OCI-M1 (cell line): ENCODE measurements around the gene STEAP3.
A peak's percentile ranks its signal among the peaks of the same experiment; 100 is the strongest.

Source experiments
- DNase-seq: peaks from one replicate; lab custom pipeline; 2025; lab: John Stamatoyannopoulos, UW

The STEAP3 gene

DNA sequence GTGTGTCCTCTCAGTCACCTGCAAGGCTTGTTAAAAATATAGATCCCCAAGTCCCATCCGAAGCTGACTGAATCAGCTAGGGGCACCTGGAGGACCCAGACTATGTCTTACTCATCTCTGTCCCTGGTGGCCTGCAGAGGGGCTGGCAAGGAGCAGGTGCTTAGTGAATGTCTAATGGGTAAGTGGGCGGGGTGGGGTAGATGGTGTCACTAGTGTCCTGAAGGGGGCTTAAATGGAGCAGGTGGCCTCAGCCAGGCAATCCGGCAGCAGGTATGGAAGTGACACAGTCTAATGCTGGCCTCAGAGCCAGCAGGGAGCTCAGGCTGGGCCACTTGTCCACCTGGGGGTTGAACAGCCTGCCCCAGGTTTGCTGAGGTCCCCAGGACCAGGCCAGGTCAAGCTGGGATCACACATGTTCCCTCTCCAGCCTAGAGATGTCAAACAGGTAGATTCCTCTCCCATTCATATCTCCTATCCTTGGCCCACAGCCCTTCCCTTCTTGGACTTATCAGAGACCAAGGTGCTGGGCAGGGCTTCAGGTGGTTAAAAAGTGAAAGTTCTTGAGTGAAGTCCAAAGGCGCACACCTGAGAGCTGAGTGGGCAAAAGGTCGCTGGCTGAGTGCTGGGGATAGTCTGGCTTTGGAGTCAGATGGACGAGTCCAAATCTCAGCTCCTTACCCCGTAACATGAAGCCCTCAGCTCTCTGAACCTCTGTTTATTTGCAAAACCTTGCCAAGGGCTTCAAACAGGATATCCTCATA lies 1.7 kb downstream of the STEAP3 start:
- no peak for DNase-seq

DNA sequence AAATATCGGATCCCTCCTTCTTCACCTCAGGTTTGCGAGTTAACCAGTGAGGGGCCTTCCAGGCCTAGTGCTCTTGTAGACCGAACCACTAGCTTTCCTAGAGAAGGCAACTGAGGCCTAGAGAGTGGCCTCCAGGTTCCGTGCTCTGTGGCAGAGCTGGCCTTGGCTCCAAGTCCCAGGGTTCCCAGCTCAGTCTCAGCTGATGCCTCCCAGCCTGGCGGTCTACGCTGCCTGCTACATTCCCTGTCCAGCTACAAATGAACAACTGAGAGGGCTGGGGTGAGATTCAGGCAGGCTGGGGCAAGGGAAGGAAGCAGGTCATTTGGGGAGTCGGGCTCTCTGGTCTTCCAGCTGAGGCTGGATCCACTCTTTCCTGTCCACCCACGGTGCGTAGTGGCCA lies 2.3 kb downstream of the STEAP3 start:
- DNase-seq = no peak

DNA sequence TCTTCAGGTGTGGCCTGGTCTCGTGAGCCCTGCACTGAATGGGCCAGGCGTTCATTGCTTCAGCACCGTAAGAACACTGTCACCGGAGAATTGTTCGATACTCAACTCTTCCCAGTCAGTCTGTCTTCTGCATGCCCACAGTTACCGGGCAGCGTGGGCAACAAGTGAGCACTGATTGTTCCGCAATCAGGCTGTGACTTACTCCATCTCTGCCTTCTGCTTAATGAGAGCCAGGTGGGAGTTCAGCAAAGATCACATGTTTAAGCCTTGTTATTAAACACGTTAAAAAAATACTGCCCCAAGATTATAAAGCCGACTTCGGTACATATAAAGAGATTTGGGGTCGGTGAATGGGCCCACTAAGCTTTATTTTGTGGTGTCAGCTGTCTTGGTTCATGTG lies 3.7 kb downstream of the STEAP3 start:
- DNase-seq = no peak

DNA sequence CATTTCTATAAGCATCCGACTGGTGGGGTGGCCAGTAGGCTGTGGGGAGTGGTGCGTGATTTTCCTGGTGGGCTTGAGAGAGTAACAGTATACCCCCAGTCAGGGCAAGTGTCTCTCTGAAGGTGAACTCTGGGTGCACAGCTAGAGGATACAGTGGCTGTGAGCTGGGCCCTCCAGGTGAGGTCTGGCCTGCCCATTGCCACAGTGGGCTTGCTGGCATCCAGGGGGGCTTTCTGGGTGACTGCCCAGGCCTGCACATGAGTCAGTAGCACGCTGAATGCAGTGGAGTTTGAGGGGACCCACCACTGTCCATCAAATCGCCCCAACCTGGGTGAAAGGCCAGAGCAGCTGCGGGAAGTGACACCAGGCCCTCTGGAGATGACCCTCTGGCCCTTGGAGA lies 4.5 kb downstream of the STEAP3 start:
- no peak for DNase-seq

DNA sequence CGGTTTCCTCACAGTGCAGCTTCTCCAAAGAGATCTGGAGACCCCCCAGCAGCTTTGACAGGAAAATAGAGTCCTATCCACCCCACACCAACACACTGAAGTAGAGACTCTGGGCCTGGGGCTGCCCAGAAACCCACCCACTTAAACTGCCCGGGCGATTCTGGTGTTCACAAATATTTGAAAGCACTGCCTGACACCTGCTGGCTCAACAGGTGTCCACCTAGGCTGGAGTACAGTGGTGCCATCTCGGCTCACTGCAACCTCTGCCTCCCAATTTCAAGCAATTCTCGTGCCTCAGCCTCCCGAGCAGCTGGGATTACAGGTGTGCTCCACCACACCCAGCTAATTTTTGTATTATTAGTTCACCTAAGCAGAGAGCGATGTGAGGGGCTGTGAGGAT lies 5.3 kb downstream of the STEAP3 start:
- no peak for DNase-seq

DNA sequence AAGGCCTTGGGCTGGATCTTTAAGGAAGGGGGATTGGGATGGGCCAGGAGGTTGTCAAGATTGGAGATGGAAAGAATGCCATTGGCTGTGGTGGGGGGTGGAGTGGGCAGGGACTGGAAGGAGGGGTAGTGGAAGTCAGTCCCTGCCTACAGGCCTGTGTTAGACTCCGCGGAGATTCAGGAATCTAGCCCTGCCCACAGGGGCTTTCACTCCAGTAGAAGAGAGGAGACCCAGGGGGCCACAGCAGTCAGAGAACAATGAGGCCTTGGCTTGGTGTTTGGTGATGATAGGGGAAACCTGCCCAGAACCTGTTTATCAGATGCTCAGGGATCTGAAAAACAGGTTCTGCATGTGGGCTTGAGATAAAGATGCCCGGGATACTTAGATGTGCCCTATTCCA lies 6.1 kb downstream of the STEAP3 start:
- no peak for DNase-seq

DNA sequence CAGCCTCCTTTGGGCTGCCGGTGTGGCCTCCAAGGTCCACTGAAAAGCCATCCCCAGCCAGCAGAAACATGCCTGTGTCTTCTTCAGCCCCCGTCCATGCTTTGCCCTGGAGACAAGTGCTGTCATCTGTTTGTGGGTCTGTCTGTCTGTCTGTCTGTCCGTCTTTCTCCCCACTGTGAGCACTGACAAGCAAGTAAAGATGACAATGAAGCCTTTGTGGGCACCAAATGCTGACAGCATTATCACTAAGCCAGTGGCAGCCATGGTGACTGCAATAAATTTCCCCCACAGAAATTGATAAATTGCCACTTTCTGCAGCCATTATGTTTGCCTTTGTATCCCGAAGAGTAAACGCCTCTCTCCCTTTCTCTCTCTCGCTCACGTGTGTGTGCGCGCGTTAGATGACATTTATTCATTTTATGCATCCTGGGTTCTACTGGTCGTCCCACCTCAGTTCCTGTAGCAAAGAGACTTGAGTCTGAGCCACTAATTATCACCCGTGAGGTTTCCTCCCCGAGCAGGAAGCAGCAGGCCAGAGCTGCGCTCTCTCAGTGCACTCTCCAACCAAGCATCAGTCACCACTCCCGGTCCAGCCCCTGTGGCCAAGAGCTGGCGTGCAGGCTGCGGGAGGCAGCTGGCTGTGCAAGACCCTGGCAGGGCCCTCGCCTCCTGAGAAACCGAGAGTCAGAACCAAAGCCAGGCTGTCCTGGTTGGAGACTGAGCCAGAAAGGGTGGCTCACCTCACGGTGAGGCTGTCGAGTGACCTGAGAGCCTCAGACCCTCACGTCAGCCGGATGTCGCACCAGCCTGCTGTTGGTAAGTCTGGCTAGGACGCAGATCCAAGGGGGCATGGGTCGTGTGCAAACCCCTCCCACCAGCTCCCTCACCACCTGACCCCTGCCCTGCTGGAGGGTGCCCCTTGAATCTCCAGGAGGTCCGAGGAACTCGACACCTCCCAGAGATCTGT lies 6.9 kb downstream of the STEAP3 start:
- no peak for DNase-seq

DNA sequence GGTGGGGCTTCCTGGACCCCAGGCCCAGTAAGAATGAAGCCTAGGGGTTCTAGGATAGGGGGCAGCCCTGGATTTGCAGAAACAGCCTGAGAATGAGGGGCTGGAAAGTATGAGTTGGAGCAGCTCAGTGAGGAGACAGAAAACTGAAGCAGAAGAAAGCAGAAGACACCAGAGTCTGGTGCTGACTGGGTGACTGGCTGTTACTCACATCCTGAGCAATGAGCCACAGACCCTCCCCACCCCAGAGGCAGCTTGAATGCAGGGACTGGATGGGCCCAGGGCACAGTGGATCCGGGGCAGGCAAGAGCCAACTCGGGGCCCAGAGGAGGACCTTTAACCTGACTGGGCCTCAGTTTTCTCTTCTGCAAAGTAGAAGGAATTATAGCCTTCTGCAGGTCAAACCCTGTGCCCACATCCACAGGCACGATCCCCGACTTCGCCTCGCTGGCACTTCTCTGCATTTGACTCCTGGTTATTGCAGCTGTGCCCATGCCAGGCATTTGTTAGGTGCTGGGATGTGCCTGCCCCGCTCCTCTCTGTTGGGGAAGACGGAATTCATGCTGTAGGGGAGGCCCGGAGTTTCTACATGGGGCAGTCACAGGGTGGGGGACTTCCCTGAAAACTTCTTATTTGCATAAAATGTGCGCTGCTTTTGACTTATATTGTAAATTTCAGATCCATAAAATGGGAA lies 8.5 kb downstream of the STEAP3 start:
- DNase-seq = no peak

DNA sequence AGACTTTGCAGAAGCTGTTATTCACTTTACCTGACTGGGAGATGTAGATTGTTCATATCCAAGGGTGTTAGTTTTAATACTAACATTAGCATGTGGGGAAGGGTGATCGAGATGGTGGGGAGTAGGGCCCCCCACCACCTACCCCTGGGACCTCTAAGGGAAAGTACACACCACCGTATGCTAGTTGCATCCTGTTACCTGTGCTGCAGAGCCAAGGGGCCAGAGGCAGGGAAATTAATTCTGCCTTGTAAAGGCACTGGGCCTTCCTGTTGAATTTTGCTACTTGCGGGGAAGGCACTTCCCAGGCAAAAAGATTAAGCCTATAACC lies 9.0 kb downstream of the STEAP3 start:
- no peak for DNase-seq

DNA sequence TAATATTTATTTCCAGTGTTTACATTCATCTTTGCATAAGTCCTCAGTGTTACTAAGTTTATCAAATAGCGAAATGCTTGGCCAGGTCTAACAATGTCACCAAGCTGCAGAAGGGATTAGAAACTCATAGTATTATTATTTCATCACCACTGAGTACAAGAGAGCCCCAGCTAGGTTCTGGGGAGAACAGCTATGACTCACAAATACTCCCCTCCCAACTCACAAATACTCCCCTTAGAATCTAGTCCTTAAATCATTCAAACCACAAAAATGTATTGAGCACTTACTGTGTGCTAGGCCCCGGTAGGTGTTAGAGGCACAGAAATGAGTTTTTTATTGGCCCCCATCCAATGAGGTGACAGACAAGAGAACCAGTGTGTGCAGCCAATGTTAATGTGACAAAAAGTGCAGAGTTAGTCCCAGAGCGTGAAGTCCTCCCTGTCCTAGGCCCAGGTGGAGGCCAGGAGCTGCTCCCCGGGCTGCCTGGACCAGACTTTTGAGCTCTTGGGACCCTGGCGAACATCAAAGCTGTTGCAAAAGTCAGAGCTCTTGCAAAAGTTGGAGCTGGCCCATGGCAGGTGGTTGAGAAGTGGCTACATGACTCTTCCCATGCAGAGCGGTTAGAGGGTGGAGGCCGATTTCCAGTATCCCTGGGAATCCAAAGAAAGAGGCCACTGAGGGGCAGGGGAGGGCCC lies 9.8 kb downstream of the STEAP3 start:
- DNase-seq = no peak

DNA sequence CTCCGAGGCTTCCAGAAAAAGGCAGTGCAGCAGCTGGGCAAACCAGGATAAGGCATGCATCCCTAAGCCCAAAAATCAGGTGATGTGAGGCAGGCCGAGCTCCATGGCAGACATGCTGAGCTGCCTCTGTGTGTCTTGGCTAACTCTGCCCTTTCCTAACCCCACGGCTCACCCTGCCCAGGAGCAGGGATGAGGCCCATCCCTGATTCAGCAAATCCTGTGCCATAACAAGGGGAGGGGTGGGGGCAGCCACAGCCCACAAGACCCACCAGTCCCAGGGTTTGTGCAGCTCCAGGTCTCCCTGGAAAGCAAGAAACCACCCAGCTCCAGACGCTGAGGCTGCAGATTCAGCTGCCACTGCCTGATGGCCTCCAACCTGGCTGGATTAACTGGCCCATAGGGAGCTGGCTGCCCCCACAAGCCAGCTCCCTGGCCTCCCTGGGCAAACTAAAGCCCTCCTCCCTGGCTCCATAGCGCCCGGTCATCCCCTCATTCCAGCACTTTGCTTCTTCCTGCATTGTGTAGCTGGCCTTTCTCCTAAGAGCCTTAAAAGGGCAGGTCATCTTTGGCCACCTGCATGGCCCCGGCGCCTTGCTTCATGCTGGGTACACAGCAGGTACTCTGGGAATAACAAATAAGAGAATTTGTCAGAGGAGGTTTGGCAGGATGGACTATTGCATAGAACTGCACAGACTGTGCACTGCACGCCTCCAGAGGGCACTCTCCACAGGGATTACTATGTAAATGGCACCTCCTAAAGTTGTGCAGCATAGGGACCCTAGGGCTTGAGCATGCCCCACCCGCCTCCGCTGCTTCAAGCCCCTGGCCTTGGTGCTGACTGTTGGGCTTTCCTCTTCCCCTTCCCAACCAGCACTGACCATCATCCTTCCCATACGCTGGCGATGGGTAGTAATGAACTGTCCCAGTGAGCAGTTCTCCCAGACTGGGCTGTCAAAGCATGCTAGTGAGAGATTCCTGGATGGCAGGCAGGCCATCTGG lies 10.7 kb downstream of the STEAP3 start:
- DNase-seq = peak; percentile 32

DNA sequence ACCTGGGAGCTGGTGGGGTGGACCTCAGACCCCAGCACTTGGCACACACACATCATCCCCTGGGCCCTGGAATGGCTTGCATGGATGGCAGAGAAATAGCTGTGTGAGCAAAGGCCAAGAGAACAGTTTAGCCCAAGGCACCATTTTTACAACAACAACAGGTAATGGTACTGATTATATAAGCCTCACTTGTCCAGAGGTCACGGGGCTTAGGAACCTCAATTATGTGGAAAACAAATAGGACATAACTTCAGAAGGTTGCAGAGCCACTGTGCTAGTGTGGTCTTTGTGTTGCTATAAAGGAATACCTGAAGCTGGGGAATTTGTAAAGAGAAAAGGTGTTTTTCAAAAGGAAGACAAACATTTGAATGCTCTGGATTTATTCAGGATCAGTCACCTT lies 13.2 kb downstream of the STEAP3 start:
- no peak for DNase-seq

DNA sequence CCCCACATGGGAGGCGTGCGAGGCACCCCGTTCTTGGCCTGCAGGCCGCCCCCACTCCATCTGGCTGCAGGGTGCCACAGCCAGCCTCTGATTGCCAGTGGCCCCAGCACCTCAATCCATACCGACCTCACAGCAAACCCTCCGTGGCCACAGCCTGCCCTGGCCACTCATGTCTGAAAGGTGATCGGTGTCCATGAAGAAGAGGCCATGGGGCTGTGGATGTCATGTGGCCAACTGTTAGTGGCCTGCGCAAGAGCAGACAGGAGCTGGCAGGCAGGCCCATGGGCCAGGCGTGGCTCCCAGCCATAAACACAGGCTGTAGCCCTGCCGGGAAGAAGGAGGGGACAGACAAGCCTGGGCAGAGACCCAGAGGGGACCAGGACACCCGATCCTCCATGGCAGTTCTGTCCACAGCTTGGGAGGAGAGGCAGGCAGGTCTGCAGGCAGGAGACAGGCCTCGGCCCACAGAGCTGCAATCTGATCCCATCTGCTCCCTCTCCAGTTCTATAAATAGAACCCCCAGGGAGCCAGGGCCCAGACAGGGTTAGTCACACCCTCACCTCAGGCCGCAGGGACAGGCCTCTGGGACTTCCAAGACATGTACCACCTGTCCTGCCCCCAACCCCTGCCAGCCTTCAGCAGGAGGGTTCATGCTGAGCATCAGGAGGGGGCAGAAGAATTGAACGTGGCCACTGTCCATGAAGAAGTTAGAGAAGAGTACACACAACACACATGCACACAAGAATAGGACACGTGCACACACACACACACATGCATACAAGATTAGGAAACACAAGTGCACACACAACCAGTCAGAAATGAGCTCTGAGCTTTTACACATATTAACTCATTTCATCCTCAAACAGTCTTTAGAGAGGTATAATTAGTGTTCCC lies 16.9 kb downstream of the STEAP3 start:
- DNase-seq = no peak

DNA sequence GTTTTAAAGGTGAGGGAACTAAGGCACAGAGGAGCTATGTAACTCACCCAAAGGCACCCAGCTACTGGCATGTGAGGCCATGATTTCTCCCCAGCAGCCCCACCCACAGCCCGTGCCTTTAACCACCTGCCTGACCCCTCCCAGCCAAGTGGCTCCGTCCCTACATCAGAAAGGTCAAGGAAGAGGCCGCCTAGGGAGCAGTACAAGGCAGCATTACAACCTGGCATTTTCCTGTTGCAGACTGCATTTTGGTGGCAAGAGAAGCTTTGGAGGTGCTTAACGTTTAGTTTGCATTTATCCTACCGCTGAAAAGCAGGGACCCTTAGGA lies 17.5 kb downstream of the STEAP3 start:
- no peak for DNase-seq

DNA sequence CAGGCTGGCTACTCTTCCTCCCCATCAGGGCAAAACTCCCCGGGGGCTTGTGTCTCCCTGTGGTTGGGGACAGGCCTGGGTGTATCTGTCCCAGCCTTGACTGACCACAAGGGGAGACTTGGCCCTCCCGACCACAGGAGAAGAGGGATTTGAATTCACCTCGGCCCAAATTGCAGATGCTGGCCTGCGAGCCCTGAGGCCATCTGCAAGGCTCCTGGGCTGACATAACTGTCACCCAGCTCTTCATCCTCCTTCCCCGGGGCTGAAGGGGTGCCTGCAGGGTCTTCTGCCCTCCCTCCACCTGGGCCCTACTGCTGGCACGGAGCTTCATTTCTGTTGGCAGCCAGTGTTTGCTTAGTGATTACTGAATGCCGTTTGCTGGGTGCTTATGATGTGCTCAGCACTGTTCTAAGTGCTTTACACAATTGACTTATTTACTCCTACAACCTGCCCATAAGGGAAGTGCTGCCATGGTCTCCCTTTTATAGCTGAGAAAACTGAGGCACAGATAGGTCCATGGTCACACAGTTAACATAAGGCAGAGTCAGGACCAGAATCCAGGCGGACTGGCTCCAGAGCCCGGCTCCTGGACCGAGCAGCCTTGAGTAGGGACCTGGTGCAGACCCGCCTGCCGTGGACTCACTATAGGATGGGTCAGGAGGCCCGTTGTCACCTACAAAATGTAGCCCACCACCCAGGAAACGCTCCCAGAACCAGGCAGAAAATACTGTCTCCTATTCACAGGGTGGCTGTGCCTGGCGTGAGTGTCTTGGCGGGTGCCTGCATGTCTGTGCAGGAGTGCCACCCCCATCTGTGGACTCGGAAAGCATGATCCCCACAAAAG lies 18.9 kb downstream of the STEAP3 start:
- DNase-seq = no peak

DNA sequence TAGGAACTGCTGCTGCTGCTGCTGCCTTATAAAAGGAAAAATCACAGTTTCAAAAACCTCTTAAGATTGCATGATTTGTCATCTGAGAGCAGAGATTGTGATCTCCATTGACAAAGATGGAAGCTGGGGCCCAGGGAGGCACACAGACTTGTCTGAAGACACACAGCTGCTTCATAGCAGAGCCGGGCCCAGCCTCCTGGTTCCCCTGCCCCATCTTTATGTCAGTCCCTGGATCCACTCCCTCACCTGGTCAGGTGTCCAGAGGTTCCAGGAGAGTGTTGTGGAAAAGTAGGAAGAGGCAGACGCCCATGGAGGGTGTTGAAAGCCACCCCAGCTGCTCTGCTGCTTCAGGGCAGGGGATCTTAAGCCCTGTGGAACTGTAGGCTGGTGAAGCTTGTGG lies 20.0 kb downstream of the STEAP3 start:
- DNase-seq = no peak

DNA sequence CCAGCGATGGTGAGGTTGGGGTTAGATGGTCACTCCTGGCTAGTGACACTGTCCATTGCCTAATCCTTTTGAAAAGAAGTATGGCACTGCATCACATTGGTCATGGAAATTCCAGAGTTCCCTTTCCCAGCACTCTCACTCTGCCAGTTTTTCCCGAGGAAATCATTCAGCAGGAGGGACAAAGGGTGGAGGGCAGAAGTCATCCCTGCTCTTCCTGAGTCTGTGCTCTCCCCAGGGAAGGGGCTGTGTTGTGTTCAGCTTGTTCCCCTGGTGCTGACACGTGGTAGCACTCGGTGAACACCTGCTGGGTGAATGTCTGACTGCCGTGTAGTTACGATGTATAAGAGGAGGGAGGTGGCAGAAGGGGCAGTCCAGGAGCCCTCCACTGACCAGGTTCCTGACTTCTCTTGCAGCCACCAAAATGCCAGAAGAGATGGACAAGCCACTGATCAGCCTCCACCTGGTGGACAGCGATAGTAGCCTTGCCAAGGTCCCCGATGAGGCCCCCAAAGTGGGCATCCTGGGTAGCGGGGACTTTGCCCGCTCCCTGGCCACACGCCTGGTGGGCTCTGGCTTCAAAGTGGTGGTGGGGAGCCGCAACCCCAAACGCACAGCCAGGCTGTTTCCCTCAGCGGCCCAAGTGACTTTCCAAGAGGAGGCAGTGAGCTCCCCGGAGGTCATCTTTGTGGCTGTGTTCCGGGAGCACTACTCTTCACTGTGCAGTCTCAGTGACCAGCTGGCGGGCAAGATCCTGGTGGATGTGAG lies 21.6 kb downstream of the STEAP3 start:
- DNase-seq = no peak

DNA sequence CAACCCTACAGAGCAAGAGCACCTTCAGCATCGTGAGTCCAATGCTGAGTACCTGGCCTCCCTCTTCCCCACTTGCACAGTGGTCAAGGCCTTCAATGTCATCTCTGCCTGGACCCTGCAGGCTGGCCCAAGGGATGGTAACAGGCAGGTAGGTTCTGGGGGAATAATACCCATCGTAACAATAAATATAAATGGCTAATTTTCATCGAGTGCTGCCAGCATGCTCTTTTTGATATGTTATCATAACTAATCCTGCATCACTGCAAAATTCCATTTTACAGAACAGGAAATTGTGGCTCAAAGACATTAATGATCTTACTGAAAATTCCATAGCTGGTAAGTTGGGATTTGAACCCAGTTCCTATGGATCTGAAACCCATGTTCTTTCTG lies 22.2 kb downstream of the STEAP3 start:
- no peak for DNase-seq
